ENCODE measurements around the gene GATB. TPM values are rescaled to one million over a fixed set of nuclear protein-coding genes. Genes with fewer than 3 reads are reported as not detected.
A peak's percentile ranks its signal among the peaks of the same experiment; 100 is the strongest.

The GATB gene
- total RNA-seq, 1 donor from 2014 or later, result 17.7 TPM

DNA sequence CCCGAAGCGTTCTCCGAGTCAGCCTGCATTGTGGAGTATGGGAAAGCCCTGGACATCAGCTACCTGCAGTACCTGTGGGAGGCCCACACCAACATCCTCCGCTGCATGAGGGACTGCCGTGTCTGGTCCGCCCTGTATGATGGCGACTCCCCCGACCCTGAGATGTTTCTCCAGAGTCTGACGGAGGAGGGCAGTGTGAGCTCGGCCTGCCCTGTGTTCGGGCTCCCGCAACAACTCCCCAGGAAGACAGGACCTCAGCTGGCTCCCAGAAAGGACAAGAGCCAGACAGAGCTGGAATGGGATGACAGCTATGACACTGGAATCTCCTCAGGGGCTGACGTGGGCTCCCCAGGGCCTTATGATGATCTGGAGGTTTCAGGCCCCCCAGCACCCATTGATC, 111.3 kb downstream of the GATB start:
- Histone ChIP-seq H3K36me3 (no peaks in the 10 kb centered on the region), H3K4me1 (no peaks in the 10 kb centered on the region), H3K4me3 (no peak overlapping the region), H3K9me3 (no peaks in the 10 kb centered on the region), H3K27me3 (no peaks in the 10 kb centered on the region), H3K27ac (no peak overlapping the region)
- ATAC-seq (no peak), DNase-seq (no peak)
- intact Hi-C loops (cut with DNase I), result no loop called here
- no peak for TF ChIP-seq CTCF (IDR thresholded peaks at IDR 0.05)

DNA sequence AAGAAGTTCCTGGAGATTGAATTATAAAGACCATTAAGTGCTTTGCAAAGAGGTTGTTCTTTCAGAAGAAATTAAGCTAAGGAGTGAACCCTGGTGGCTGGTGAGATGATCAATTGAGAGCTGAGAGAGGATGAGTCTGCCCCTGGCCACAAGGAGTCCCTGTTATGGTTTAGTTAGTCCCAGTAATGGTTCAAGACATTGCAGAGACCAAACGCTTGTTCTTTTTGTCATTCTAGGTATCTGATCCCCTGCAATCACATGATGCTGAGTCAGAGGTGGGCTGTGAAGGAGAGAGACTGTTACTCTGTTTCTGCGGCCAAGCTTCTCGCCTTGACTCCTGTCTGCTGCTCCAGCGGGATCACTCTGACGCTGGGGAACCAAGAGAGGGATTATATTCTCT, 114.5 kb downstream of the GATB start:
- Histone ChIP-seq H3K27me3 (no peaks in the 10 kb centered on the region), H3K9me3 (no peaks in the 10 kb centered on the region), H3K36me3 (no peaks in the 10 kb centered on the region), H3K4me1 (no peaks in the 10 kb centered on the region), H3K27ac (no peak overlapping the region), H3K4me3 (no peak overlapping the region)
- ATAC-seq, result no peak
- TF ChIP-seq CTCF (IDR thresholded peaks at IDR 0.05), result no peak
- DNase-seq, result no peak
- intact Hi-C loops (cut with DNase I), result no loop called here

DNA sequence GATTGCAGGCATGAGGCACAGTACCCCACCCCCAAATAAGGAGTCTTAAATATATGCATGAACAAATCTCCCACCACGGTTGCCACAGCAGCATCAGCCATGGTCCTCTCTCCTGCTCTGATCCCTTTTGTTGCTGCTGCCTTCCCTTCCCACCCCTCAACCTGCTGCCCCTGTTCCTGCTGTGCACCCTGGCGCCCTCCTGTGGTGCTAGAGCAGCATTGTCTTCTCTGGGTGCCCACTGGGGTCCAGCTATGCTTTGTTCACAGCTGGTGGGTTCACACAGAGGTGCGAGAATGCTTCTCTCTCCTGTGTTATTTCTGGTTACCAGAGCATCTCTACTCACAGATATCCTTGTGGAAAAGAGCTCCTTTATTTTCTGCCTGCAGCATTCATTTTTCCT, 116.2 kb downstream of the GATB start:
- Histone ChIP-seq H3K27ac (no peak overlapping the region), H3K36me3 (no peaks in the 10 kb centered on the region), H3K9me3 (no peaks in the 10 kb centered on the region), H3K27me3 (no peaks in the 10 kb centered on the region), H3K4me3 (no peak overlapping the region), H3K4me1 (no peaks in the 10 kb centered on the region)
- DNase-seq, result no peak
- peak; percentile 22 for TF ChIP-seq CTCF (IDR thresholded peaks at IDR 0.05)
- intact Hi-C loops (cut with DNase I), result no loop called here
- peak; percentile 41 for ATAC-seq

- no peaks in the 10 kb centered on the region for H3K27me3 ChIP-seq
- no peak overlapping the region for H3K27ac ChIP-seq
- H3K9me3 ChIP-seq, result no peaks in the 10 kb centered on the region
- no peak for DNase-seq
- no peak overlapping the region for H3K4me3 ChIP-seq
- ATAC-seq, result no peak
- no peaks in the 10 kb centered on the region for H3K4me1 ChIP-seq
- H3K36me3 ChIP-seq, result no peaks in the 10 kb centered on the region
- TF ChIP-seq CTCF (IDR thresholded peaks at IDR 0.05), result no peak
- intact Hi-C loops (cut with DNase I), result no loop called here
These were observed 117.2 kb downstream of the GATB start for GRCh38 chr4:151643564-151643963.

DNA sequence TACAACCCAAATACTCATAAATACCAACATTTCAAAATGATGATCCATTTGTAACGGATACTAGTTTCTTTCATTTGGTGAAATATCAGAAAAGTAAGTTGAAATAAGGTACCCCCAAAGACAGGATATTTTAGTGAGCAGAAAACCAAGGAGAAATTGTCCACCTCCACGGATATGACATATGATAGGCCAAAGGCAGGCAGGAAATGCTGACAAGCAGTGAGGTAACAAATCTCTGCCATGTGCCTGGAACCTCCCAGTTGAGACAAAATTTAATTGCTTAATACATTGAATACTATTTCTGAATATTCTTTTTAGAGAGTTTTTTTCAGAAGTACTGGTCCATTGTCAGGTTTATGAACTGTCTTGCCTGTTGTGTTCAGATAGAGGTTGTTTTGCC, 118.8 kb downstream of the GATB start:
- H3K4me1 ChIP-seq, result no peaks in the 10 kb centered on the region
- intact Hi-C loops (cut with DNase I), result no loop called here
- ATAC-seq, result no peak
- no peak overlapping the region for H3K4me3 ChIP-seq
- no peak for DNase-seq
- no peaks in the 10 kb centered on the region for H3K9me3 ChIP-seq
- no peaks in the 10 kb centered on the region for H3K27me3 ChIP-seq
- no peak overlapping the region for H3K27ac ChIP-seq
- H3K36me3 ChIP-seq, result no peaks in the 10 kb centered on the region
- no peak for TF ChIP-seq CTCF (IDR thresholded peaks at IDR 0.05)

DNA sequence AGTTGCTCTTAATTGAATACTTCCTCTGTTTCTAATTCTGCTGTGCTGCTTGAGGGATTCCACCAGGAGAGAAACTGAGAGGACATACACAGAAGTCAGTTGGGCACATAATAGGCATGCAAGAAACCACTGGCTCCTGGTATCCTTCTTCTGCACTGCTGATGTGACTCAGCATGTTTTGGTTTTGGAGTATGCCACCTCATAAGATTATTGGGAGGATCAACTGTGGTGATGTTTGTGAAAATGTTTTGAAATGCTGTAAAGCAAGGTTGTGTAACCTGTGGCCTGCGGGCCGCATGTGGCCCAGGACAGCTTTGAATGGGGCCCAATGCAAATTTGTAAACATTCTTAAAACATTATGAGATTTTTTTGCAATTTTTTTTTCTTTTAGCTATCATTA, 119.6 kb downstream of the GATB start:
- Histone ChIP-seq H3K4me3 (no peak overlapping the region), H3K27ac (no peak overlapping the region), H3K36me3 (no peaks in the 10 kb centered on the region), H3K4me1 (no peaks in the 10 kb centered on the region), H3K9me3 (no peaks in the 10 kb centered on the region), H3K27me3 (no peaks in the 10 kb centered on the region)
- TF ChIP-seq CTCF (IDR thresholded peaks at IDR 0.05), result no peak
- peak; percentile 17 for ATAC-seq
- intact Hi-C loops (cut with DNase I), result no loop called here
- DNase-seq, result no peak
